Cardiac septum (tissue), 1 donor: ENCODE measurements around the gene NDUFS6. TPM values are rescaled to one million over a fixed set of nuclear protein-coding genes. Genes with fewer than 3 reads are reported as not detected.

ENCODE experiments used
- DNase-seq: peaks from one replicate; pipeline ENCODE4 v3.0.0-alpha.2; 2020; ENCODE audit warnings: low spot score
- intact Hi-C: fragments of 100-400 bp; cut with DNase I; formaldehyde crosslinking; loops from one replicate; pipeline ENCODE4 v1.14.0; 2022
- total RNA-seq: library from RNA; stranded (reverse); fragmentation: NEBNext Ultra II Directional; extraction: Animal tissue kit (Norgen Biotek cat#: 25700); gene quantifications from one replicate; pipeline ENCODE4 v1.2.1, GENCODE V29; 2021
- donor health status: DM: no; HTN: no; CAD: no.

The NDUFS6 gene
- total RNA-seq, 1 donor from 2014 or later: 78.6 TPM

GRCh38 chr5:1824903-1825841 is 24.0 kb downstream of the NDUFS6 start:
- intact Hi-C loops: no loop called here
- peak; percentile 60 for DNase-seq

GRCh38 chr5:1826235-1826980 is 25.2 kb downstream of the NDUFS6 start:
- intact Hi-C loops: no loop called here
- peak; percentile 51 for DNase-seq

- intact Hi-C loops: no loop called here
- peak; percentile 41 for DNase-seq
These were observed 26.0 kb downstream of the NDUFS6 start for GRCh38 chr5:1827025-1827885.

GRCh38 chr5:1827886-1828397 is 26.7 kb downstream of the NDUFS6 start:
- peak; percentile 39 for DNase-seq
- intact Hi-C loops: no loop called here

GRCh38 chr5:1830571-1831228 is 29.5 kb downstream of the NDUFS6 start:
- intact Hi-C loops: no loop called here
- DNase-seq: no peak

GRCh38 chr5:1831257-1831656 is 30.1 kb downstream of the NDUFS6 start:
- no peak for DNase-seq

GRCh38 chr5:1831677-1832313 is 30.6 kb downstream of the NDUFS6 start:
- intact Hi-C loops: no loop called here
- peak; percentile 33 for DNase-seq

More at GRCh38 chr5:1831257-1831656, 30.1 kb downstream of the NDUFS6 start:
- intact Hi-C loops: no loop called here

GRCh38 chr5:1832511-1833250 is 31.5 kb downstream of the NDUFS6 start:
- intact Hi-C loops: no loop called here
- DNase-seq: peak; percentile 73

GRCh38 chr5:1833264-1834021 is 32.2 kb downstream of the NDUFS6 start:
- peak; percentile 73 for DNase-seq
- intact Hi-C loops: no loop called here

GRCh38 chr5:1834022-1834551 is 32.9 kb downstream of the NDUFS6 start:
- peak; percentile 29 for DNase-seq
- intact Hi-C loops: no loop called here

- intact Hi-C loops: no loop called here
- DNase-seq: no peak
These were observed 33.7 kb downstream of the NDUFS6 start for GRCh38 chr5:1834721-1835429.

GRCh38 chr5:1835431-1835830 is 34.2 kb downstream of the NDUFS6 start:
- intact Hi-C loops: no loop called here
- peak; percentile 35 for DNase-seq

- DNase-seq: no peak
- intact Hi-C loops: no loop called here
These were observed 35.1 kb downstream of the NDUFS6 start for GRCh38 chr5:1836176-1836890.

- DNase-seq: no peak
These were observed 36.0 kb downstream of the NDUFS6 start for GRCh38 chr5:1836891-1837880.

More at GRCh38 chr5:1836891-1837880, 36.0 kb downstream of the NDUFS6 start:
- intact Hi-C loops: no loop called here
